Keratinocyte (primary cell): Measurements from ENCODE around the gene KRTAP5-3.

Experiments
- EZH2 ChIP-seq: IDR thresholded peaks from one replicate; pipeline ENCODE4 v1.6.1; 2012; ENCODE audit warnings: inconsistent platforms, mild to moderate bottlenecking, low read length, moderate library complexity
- TF ChIP-seq, protein P1 (sequence below), 3 experiments: IDR thresholded peaks in 1 of 3; conservative IDR thresholded peaks in 1 of 3; optimal IDR thresholded peaks in 1 of 3; 2 replicates in 2 of 3; 3 replicates in 1 of 3; pipeline versions ENCODE3 to v1.5.1; 2011; ENCODE audit warnings: low read length in 3 of 3, mild to moderate bottlenecking in 3 of 3, moderate library complexity in 2 of 3, control low read depth in 1 of 3, inconsistent platforms in 1 of 3; ENCODE audit not compliant: insufficient read depth in 2 of 3; ENCODE audit errors: extremely low read depth in 1 of 3

DNA sequence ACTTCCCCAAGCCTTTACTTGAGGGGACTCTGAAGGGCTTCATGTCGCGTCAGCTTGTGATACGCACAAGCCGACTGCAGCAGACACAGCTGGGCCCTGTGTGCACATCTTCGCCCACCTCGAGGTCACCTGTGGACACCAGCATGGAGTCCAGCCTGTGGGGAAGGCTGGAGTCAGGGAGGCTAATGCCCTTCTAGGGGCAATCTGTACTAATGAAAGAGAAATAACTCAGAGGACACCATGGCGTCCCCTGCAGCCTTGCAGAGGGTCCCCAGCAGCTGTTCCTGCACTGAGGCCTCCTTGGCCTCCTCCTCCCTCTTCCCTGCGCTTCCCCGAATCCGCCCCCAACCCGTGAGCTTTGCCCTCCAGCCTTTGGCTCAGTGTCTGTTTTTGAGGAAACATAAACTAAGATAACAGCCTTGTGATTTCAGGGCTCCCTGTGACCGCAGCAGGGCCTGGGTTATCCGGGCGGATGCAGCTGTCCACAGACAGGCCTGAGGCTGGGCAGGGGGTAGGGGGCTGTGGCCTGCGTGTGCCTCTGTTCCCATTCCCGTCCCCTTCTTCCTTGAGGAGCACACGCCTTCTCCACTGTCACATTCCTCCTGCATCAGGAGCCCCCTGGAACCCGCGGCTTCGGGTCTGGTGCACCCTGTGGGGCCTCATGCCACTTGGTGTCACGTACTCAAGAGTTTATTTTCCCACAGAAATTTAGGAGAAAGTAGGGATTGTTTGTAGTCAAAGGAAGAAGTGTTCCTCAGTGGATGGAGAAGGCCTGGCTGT lies 46.3 kb upstream of the KRTAP5-3 start:
- TF ChIP-seq, protein P1, sequence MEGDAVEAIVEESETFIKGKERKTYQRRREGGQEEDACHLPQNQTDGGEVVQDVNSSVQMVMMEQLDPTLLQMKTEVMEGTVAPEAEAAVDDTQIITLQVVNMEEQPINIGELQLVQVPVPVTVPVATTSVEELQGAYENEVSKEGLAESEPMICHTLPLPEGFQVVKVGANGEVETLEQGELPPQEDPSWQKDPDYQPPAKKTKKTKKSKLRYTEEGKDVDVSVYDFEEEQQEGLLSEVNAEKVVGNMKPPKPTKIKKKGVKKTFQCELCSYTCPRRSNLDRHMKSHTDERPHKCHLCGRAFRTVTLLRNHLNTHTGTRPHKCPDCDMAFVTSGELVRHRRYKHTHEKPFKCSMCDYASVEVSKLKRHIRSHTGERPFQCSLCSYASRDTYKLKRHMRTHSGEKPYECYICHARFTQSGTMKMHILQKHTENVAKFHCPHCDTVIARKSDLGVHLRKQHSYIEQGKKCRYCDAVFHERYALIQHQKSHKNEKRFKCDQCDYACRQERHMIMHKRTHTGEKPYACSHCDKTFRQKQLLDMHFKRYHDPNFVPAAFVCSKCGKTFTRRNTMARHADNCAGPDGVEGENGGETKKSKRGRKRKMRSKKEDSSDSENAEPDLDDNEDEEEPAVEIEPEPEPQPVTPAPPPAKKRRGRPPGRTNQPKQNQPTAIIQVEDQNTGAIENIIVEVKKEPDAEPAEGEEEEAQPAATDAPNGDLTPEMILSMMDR (optimal IDR thresholded peaks at IDR 0.05 in 1 of 3, IDR thresholded peaks at IDR 0.05 in 1 of 3, conservative IDR thresholded peaks at IDR 0.05 in 1 of 3; ENCODE audit: extremely low read depth in 1 of 3, insufficient read depth in 2 of 3, low read length in 3 of 3) = no peak
- no peak for TF ChIP-seq EZH2
